ENCODE measurements around the gene OXSR1. TPM values are rescaled to one million over a fixed set of nuclear protein-coding genes. Genes with fewer than 3 reads are reported as not detected.
"Not testable (repeated sequence)": the region's sequence is repeated elsewhere in the genome, so short reads cannot be mapped to it uniquely, and the experiment has no call there.

Gene OXSR1
- polyA plus RNA-seq, 3 donors: 7.3 to 17.7 (median 11.0) TPM

- WGBS, 3 donors: 73 to 81% (median 76%) methylated on average over 3 of the region's 3 CpGs
- H3K27ac ChIP-seq (ENCODE audit: low read depth, low read length): no peak overlapping the region
Observed at GRCh38 chr3:38157595-38157994, 7.7 kb upstream of the OXSR1 start.

DNA sequence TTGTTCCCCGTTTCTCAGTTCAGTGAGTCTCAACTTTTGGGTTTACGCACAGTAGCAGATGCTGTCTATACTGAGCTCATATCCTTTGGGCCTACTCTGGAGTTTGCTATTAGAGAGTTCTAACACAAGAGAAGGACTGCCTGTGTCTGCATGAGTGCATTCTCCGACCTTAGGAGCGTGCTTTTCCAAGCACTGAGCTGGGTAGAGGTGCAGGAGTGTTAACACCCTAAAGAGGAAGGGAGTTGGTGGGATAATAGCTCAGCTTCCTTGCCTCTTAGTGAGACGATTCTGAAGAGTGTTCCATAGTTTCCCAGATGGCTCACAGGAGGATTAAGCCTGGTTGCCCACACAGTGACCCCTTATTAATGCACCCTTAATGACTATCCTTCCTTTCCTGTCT is 6.9 kb upstream of the OXSR1 start:
- 79 to 86% (median 80%) methylated on average over 5 of the region's 5 CpGs for WGBS, 3 donors
- H3K27ac ChIP-seq (ENCODE audit: low read depth, low read length): no peak overlapping the region

GRCh38 chr3:38160704-38161103 is 4.6 kb upstream of the OXSR1 start:
- 91 to 95% (median 94%) methylated on average over 11 of the region's 11 CpGs for WGBS, 3 donors
- not testable (repeated sequence) for H3K27ac ChIP-seq (ENCODE audit: low read depth, low read length)

- 88 to 95% (median 92%) methylated on average over 12 of the region's 12 CpGs for WGBS, 3 donors
- H3K27ac ChIP-seq (ENCODE audit: low read depth, low read length): no peak overlapping the region
Observed at GRCh38 chr3:38163117-38163840, 2.1 kb upstream of the OXSR1 start.

- H3K27ac ChIP-seq (ENCODE audit: low read depth, low read length): peak overlapping the region; percentile 95
- WGBS, 3 donors: 64 to 74% (median 66%) methylated on average over 24 of the region's 24 CpGs
Observed at GRCh38 chr3:38163841-38164642, 1.3 kb upstream of the OXSR1 start.

DNA sequence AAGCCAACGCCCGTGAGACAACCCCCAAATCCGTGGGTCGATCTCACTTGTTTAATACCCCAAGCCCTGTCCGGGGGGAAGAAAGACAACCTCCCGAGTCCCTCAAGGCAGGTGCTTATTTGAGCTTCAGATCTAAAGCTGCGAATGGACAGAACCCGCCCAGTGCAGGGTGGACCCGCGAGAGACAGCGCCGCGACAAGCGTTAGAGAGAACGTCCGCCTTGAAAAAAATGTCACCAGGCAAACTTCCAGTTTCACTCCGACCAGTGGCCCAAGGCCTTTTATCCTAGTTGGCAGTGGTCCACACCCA is 740 bp upstream of the OXSR1 start:
- 1 to 3% (median 1%) methylated on average over 17 of the region's 17 CpGs for WGBS, 3 donors
- peak overlapping the region; percentile 95 for H3K27ac ChIP-seq (ENCODE audit: low read depth, low read length)

DNA sequence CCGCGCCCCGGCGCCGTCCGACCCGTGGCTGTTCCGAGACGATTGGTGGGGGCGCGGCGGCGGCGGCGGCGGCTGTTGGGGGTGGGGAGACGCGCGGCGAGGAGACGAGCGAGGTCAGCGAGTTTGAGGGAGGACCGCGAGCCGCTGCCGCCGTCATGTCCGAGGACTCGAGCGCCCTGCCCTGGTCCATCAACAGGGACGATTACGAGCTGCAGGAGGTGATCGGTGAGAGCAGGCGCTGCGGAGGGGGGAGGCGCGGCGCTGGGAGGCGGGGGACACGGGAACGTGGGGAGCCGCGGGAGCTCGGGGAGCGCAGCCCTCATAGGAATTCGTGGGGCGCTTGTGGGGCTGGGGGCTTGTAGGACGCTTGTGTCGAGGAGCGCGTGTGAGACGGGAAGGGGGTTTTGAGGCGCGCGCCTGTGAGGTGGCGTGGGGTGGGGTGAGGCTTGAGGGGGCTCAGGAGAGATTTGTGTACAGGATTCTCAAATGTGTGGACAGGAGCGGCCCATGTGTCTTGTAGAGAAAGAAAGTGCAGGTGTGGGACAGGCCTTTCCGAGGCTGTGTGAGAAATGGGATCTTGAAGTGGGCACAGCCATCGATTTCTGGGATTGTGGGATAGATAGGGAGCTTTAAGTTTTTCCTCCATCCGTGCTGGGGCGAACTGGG is 518 bp downstream of the OXSR1 start:
- WGBS, 3 donors: 1% methylated on average over 62 of the region's 62 CpGs
- H3K27ac ChIP-seq (ENCODE audit: low read depth, low read length): peak overlapping the region; percentile 34

- 87 to 91% (median 89%) methylated on average over 4 of the region's 4 CpGs for WGBS, 3 donors
Observed at GRCh38 chr3:38167591-38167990, 2.3 kb downstream of the OXSR1 start.

DNA sequence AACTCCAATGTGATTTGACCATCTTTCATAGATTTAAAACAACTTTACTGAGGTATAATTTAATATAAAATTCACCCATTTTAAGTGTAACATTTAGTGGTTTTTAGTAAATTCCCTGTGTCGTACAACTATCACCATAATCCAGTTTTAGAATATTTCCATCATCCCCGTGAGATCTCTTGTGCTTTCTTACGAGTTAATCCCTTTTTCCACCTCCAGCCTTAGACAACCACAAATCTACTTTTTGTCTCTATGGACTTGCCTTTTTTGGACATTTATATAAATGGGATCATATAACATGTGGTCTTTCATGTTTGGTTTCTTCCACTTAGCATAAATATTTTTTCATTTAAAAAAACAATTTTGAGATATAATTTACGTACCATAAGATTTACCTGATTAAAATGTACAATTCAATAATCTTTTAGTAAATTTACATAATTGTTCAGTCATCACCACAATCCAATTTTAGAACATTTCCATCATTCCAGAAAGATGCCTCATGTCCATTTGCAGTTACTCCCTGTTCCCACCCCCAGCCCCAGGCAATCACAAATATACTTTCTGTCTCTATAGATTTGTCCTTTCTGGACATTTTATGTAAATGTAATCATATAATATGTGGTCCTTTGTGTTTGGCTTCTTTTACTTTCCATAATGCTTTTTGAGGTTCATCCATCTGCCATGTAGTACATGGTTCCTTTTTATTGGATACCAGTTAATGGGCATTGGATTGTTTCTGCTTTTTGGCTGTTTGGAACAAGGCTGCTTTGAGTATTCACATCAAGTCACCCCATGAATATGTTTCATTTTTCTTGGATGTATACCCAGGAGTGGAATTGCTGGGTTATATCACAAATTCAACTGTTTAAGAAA is 3.1 kb downstream of the OXSR1 start:
- WGBS, 3 donors: 92 to 96% (median 95%) methylated on average over 4 of the region's 4 CpGs
- no peak overlapping the region for H3K27ac ChIP-seq (ENCODE audit: low read depth, low read length)

More at GRCh38 chr3:38167591-38167990, 2.3 kb downstream of the OXSR1 start:
- H3K27ac ChIP-seq (ENCODE audit: low read depth, low read length): no peak overlapping the region

- 75 to 89% (median 76%) methylated on average over 1 of the region's 1 CpG for WGBS, 3 donors
- H3K27ac ChIP-seq (ENCODE audit: low read depth, low read length): no peak overlapping the region
Observed at GRCh38 chr3:38169027-38169317, 3.6 kb downstream of the OXSR1 start.

- 85 to 94% (median 86%) methylated on average over 4 of the region's 4 CpGs for WGBS, 3 donors
- H3K27ac ChIP-seq (ENCODE audit: low read depth, low read length): no peak overlapping the region
Observed at GRCh38 chr3:38170722-38171121, 5.4 kb downstream of the OXSR1 start.

GRCh38 chr3:38171622-38172021 is 6.3 kb downstream of the OXSR1 start:
- H3K27ac ChIP-seq (ENCODE audit: low read depth, low read length): no peak overlapping the region
- WGBS, 3 donors: 80 to 91% (median 80%) methylated on average over 2 of the region's 2 CpGs

DNA sequence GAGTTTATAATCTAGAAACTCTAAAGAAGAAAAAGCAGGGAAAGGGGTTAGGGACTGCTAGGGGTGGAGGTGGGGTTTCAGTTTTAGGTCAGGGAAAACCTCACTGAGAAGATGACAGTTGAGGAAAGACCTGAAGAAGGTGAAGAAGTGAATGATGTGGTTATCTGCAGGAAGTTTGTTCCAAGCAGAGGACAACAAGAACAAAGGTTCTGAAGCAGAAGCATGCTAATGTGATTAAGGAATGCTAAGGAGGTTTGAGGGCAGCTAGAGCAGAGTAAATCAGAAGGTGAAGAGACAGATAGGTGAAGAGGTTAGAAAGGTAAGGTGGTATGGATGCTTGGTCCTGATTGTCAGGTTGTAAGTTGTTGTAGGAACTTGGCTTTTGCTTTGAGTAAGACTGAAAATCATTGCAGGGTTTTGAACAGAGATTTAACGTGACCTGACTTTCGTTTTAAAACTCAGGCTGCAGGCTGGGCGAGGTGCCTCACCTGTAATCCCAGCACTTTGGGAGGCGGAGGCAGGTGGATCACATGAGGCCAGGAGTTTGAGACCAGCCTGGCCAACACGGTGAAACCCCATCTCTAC is 8.6 kb downstream of the OXSR1 start:
- 83 to 93% (median 87%) methylated on average over 5 of the region's 5 CpGs for WGBS, 3 donors

GRCh38 chr3:38177181-38177580 is 11.8 kb downstream of the OXSR1 start:
- WGBS, 3 donors: 45 to 49% (median 47%) methylated on average over 2 of the region's 2 CpGs
- no peak overlapping the region for H3K27ac ChIP-seq (ENCODE audit: low read depth, low read length)

More for the DNA sequence above, 8.6 kb downstream of the OXSR1 start:
- no peak overlapping the region for H3K27ac ChIP-seq (ENCODE audit: low read depth, low read length)

- no peak overlapping the region for H3K27ac ChIP-seq (ENCODE audit: low read depth, low read length)
- WGBS, 3 donors: 96 to 100% (median 99%) methylated on average over 1 of the region's 1 CpG
Observed at GRCh38 chr3:38186781-38187180, 21.4 kb downstream of the OXSR1 start.

DNA sequence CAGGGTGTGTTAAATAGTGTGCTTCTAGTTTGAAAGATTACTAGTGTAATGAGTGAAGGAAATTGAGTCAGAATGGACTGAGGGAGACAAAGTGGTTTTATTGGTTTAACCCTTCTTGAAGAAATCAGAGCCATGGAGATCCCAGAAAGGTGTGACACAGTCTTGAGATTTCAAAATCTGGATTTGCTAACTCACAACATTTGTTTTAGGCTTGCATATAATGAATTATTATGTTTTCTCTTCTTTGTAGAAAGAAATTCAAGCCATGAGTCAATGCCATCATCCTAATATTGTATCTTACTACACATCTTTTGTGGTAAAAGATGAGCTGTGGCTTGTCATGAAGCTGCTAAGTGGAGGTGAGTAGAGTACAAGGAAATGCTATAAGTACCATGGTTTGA is 25.1 kb downstream of the OXSR1 start:
- no peak overlapping the region for H3K27ac ChIP-seq (ENCODE audit: low read depth, low read length)

- 85 to 95% (median 87%) methylated on average over 12 of the region's 12 CpGs for WGBS, 3 donors
- not testable (repeated sequence) for H3K27ac ChIP-seq (ENCODE audit: low read depth, low read length)
Observed at GRCh38 chr3:38202931-38203330, 37.6 kb downstream of the OXSR1 start.

DNA sequence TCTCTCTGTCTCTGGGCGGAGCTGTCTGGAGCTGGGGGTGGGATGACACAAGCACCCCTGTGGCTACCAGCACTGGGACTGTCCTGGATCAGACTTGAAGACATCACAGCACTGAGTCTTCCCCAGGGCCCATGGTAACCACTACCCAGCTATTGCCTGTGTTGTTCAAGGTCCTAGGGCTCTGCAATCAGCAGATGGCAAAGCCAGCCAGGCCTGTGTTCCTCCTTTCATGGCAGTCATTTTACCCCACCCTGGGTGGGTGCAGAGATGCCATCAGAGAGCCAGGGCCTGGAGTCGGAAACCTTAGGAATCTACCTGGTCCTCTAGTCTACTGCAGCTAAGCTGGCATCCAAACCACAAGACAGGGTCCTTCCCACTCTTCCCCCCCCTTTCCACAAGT is 38.4 kb downstream of the OXSR1 start:
- H3K27ac ChIP-seq (ENCODE audit: low read depth, low read length): no peak overlapping the region
- WGBS, 3 donors: 98 to 100% (median 100%) methylated on average over 2 of the region's 2 CpGs
